Stimulated activated CD4-positive, alpha-beta T cell treated with anti-CD3 and anti-CD28 coated beads, Interleukin-4, amount 100 ng/mL, for 1 hour (primary cell): ENCODE data around the gene SYT8.

Experiments
- DNase-seq: peaks from one replicate; pipeline ENCODE4 v3.0.0-alpha.2; 2020

SYT8 gene

GRCh38 chr11:1819074-1819473, 15.7 kb upstream of the SYT8 start:
- DNase-seq, result no peak

GRCh38 chr11:1820463-1821325, 14.1 kb upstream of the SYT8 start:
- no peak for DNase-seq

- no peak for DNase-seq
Observed at GRCh38 chr11:1821562-1821961, 13.2 kb upstream of the SYT8 start.

- no peak for DNase-seq
Observed at GRCh38 chr11:1822648-1823375, 12.0 kb upstream of the SYT8 start.

GRCh38 chr11:1823376-1824220, 11.2 kb upstream of the SYT8 start:
- DNase-seq, result no peak

GRCh38 chr11:1824221-1825038, 10.4 kb upstream of the SYT8 start:
- DNase-seq, result no peak

- DNase-seq, result no peak
Observed at GRCh38 chr11:1825039-1825740, 9.6 kb upstream of the SYT8 start.

GRCh38 chr11:1825785-1826451, 8.9 kb upstream of the SYT8 start:
- DNase-seq, result no peak

- no peak for DNase-seq
Observed at GRCh38 chr11:1826552-1827094, 8.2 kb upstream of the SYT8 start.

GRCh38 chr11:1827095-1827813, 7.5 kb upstream of the SYT8 start:
- DNase-seq, result no peak

GRCh38 chr11:1827931-1828330, 6.9 kb upstream of the SYT8 start:
- DNase-seq, result no peak

GRCh38 chr11:1828542-1828941, 6.2 kb upstream of the SYT8 start:
- DNase-seq, result no peak

- DNase-seq, result no peak
Observed at GRCh38 chr11:1829039-1829820, 5.6 kb upstream of the SYT8 start.

GRCh38 chr11:1830004-1830321, 4.8 kb upstream of the SYT8 start:
- DNase-seq, result no peak

- DNase-seq, result no peak
Observed at GRCh38 chr11:1830322-1831223, 4.2 kb upstream of the SYT8 start.

- DNase-seq, result no peak
Observed at GRCh38 chr11:1831338-1832210, 3.2 kb upstream of the SYT8 start.

- DNase-seq, result peak; percentile 75
Observed at GRCh38 chr11:1832211-1832919, 2.4 kb upstream of the SYT8 start.
